CD14-positive monocyte (primary cell): Measurements from ENCODE around the gene ZMAT2. TPM values are rescaled to one million over a fixed set of nuclear protein-coding genes. Genes with fewer than 3 reads are reported as not detected.

Source experiments
- DNase-seq, 3 donors: peaks; one replicate each; pipeline ENCODE4 v3.0.0-alpha.2; 2011 to 2022
- H2AFZ ChIP-seq: 2 replicates; pipeline ENCODE4 v1.6.0; 2012; ENCODE audit warnings: mild to moderate bottlenecking, low read depth, low read length, inconsistent platforms; ENCODE audit not compliant: insufficient read depth, poor library complexity, severe bottlenecking
- H3K27ac ChIP-seq, 2 donors: 1 replicate in 1 of 2; 2 replicates in 1 of 2; pipeline ENCODE4 v1.5.1; 2012 to 2013; ENCODE audit warnings: low read length in 2 of 2, control low read depth in 1 of 2, inconsistent platforms in 1 of 2, low read depth in 1 of 2, mild to moderate bottlenecking in 1 of 2
- H3K27me3 ChIP-seq, 2 donors: one replicate each; pipeline versions ENCODE4 v1.6.0 to v1.6.1; 2011 to 2013; ENCODE audit warnings: low read length in 2 of 2; ENCODE audit not compliant: control insufficient read depth in 2 of 2, insufficient read depth in 2 of 2
- H3K36me3 ChIP-seq, 2 donors: replicated peaks in 1 of 2; 1 replicate in 1 of 2; 2 replicates in 1 of 2; pipeline versions ENCODE4 v1.5.1 to v1.6.1; 2012 to 2013; ENCODE audit warnings: low read length in 2 of 2, control low read depth in 1 of 2, inconsistent platforms in 1 of 2, mild to moderate bottlenecking in 1 of 2; ENCODE audit not compliant: insufficient read depth in 2 of 2, control insufficient read depth in 1 of 2
- H3K4me1 ChIP-seq, 2 donors: 1 replicate in 1 of 2; 2 replicates in 1 of 2; pipeline versions ENCODE4 v1.5.1 to v1.6.1; 2012 to 2013; ENCODE audit warnings: low read length in 2 of 2, control low read depth in 1 of 2, inconsistent platforms in 1 of 2, mild to moderate bottlenecking in 1 of 2, moderate library complexity in 1 of 2; ENCODE audit not compliant: insufficient read depth in 2 of 2, control insufficient read depth in 1 of 2
- H3K4me2 ChIP-seq: replicated peaks from 2 replicates; pipeline ENCODE3; 2012; ENCODE audit warnings: low read length, moderate library complexity, mild to moderate bottlenecking; ENCODE audit not compliant: poor library complexity, severe bottlenecking; ENCODE audit errors: extremely low read depth
- H3K4me3 ChIP-seq, 3 experiments: fragments of 200-600 bp in 1 of 3; sonication (generic) in 1 of 3; replicated peaks in 1 of 3; 1 replicate in 2 of 3; 2 replicates in 1 of 3; pipeline ENCODE4 v1.5.1; 2011 to 2013; ENCODE audit warnings: low read length in 3 of 3, mild to moderate bottlenecking in 3 of 3, control low read depth in 2 of 3, low read depth in 2 of 3, inconsistent platforms in 1 of 3, moderate library complexity in 1 of 3
- H3K79me2 ChIP-seq: 2 replicates; pipeline ENCODE4 v1.6.0; 2012; ENCODE audit warnings: mild to moderate bottlenecking, control low read depth, inconsistent platforms, low read length, moderate library complexity; ENCODE audit not compliant: insufficient read depth
- H3K9ac ChIP-seq: 2 replicates; pipeline ENCODE4 v1.6.0; 2017; ENCODE audit warnings: low read length, mild to moderate bottlenecking; ENCODE audit not compliant: insufficient read depth, poor library complexity, severe bottlenecking
- H3K9me3 ChIP-seq, 2 donors: replicated peaks in 1 of 2; 1 replicate in 1 of 2; 2 replicates in 1 of 2; pipeline versions ENCODE4 v1.5.1 to v1.6.1; 2012 to 2013; ENCODE audit warnings: low read length in 2 of 2, control low read depth in 1 of 2; ENCODE audit not compliant: control insufficient read depth in 1 of 2, insufficient read depth in 1 of 2
- H4K20me1 ChIP-seq: 2 replicates; pipeline ENCODE4 v1.6.0; 2012; ENCODE audit warnings: mild to moderate bottlenecking, low read length, control low read depth, moderate library complexity; ENCODE audit not compliant: insufficient read depth
- H3K27ac Mint-ChIP-seq, 7 donors: one replicate each; pipeline ENCODE4 v1.8.0; 2020; ENCODE audit warnings: mild to moderate bottlenecking in 7 of 7, mixed read lengths in 7 of 7, moderate library complexity in 6 of 7, inconsistent platforms in 2 of 7
- H3K27me3 Mint-ChIP-seq, 3 donors: one replicate each; pipeline ENCODE4 v1.8.0; 2021 to 2022; ENCODE audit warnings: low read depth in 3 of 3, mild to moderate bottlenecking in 3 of 3, mixed read lengths in 3 of 3, moderate library complexity in 3 of 3, inconsistent platforms in 1 of 3
- H3K36me3 Mint-ChIP-seq, 2 donors: one replicate each; pipeline ENCODE4 v1.8.0; 2020; ENCODE audit warnings: mixed read lengths in 2 of 2, inconsistent platforms in 1 of 2, mild to moderate bottlenecking in 1 of 2
- H3K4me1 Mint-ChIP-seq: one replicate; pipeline ENCODE4 v1.8.0; 2020; ENCODE audit warnings: mild to moderate bottlenecking, mixed read lengths
- H3K4me3 Mint-ChIP-seq, 2 donors: one replicate each; pipeline ENCODE4 v1.8.0; 2020; ENCODE audit warnings: mild to moderate bottlenecking in 2 of 2, mixed read lengths in 2 of 2, moderate library complexity in 1 of 2
- H3K9me3 Mint-ChIP-seq, 7 donors: one replicate each; pipeline ENCODE4 v1.8.0; 2020 to 2022; ENCODE audit warnings: mixed read lengths in 7 of 7, mild to moderate bottlenecking in 6 of 7, moderate library complexity in 6 of 7, inconsistent platforms in 2 of 7
- WGBS: methylation state at CpG from one replicate; pipeline ENCODE4 v1.1.5; 2013; ENCODE audit warnings: missing lambda C conversion rate; ENCODE audit not compliant: insufficient coverage; 5-methylcytosine and 5-hydroxymethylcytosine counted together
- intact Hi-C, 2 donors: fragments of 100-400 bp; cut with micrococcal nuclease; formaldehyde crosslinking; loops; one replicate each; pipeline versions ENCODE4 v1.15.0 to v1.15.1; 2023
- polyA plus RNA-seq, 3 donors: library from polyadenylated mRNA; depleted of rRNA in 1 of 3; unstranded in 2 of 3; stranded (reverse) in 1 of 3; fragments of 300-500 nt in 2 of 3; fragments of >200 nt in 1 of 3; fragmentation: Illumina TruSeq in 2 of 3; gene quantifications; 1 replicate in 2 of 3; 2 replicates in 1 of 3; pipeline ENCODE4 v1.2.3, GENCODE V29; 2012 to 2021
- TF ChIP-seq, protein P1 (sequence below): fragments of 200-600 bp; IDR thresholded peaks from one replicate; pipeline ENCODE4 v1.8.0; 2022; ENCODE audit warnings: antibody characterized with exemption, mild to moderate bottlenecking

ZMAT2 gene
- polyA plus RNA-seq, 3 donors: 22.5 to 59.5 (median 52.5) TPM

DNA sequence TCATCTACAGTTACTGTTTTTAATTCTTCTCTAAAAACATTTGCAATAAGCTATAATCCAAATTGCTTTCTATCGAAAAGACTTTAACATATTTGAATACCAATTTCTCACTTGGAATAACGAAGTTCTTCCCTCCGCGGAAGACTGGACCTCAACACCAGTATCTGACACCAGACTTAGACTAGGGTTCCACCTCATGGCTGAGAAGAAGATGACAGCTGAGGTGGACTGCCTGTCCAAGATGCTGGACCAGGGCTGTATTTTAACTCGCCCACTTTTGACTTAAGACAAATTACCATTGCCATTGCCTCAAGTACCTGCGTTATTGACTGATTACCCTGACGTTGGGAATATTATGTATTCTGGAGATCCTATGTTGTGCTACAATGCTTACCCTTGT, 34.1 kb downstream of the ZMAT2 start:
- Histone ChIP-seq H3K4me3 (no peak overlapping the region), H3K79me2 (no peaks in the 10 kb centered on the region), H3K4me1 (no peaks in the 10 kb centered on the region), H3K27me3 (peaks cover 0 to 11% of the 10 kb centered on the region in 2 donors), H3K9me3 (peaks cover 7 to 10% of the 10 kb centered on the region in 2 donors), H4K20me1 (no peaks in the 10 kb centered on the region), H3K9ac (no peak overlapping the region), H2AFZ (no peak overlapping the region), H3K4me2 (no peak overlapping the region), H3K27ac (no peak overlapping the region), H3K36me3 (no peaks in the 10 kb centered on the region)
- Mint-ChIP-seq H3K4me3 (no peak overlapping the region), H3K4me1 (no peaks in the 10 kb centered on the region), H3K27ac (no peak overlapping the region), H3K36me3 (no peaks in the 10 kb centered on the region), H3K27me3 (peaks cover 2 to 8% (median 6%) of the 10 kb centered on the region in 3 donors), H3K9me3 (peaks cover 9 to 22% (median 19%) of the 10 kb centered on the region in 7 donors)
- TF ChIP-seq, protein P1, sequence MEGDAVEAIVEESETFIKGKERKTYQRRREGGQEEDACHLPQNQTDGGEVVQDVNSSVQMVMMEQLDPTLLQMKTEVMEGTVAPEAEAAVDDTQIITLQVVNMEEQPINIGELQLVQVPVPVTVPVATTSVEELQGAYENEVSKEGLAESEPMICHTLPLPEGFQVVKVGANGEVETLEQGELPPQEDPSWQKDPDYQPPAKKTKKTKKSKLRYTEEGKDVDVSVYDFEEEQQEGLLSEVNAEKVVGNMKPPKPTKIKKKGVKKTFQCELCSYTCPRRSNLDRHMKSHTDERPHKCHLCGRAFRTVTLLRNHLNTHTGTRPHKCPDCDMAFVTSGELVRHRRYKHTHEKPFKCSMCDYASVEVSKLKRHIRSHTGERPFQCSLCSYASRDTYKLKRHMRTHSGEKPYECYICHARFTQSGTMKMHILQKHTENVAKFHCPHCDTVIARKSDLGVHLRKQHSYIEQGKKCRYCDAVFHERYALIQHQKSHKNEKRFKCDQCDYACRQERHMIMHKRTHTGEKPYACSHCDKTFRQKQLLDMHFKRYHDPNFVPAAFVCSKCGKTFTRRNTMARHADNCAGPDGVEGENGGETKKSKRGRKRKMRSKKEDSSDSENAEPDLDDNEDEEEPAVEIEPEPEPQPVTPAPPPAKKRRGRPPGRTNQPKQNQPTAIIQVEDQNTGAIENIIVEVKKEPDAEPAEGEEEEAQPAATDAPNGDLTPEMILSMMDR: peak; percentile 18
- intact Hi-C loops: no loop called here
- WGBS: 73% methylated on average over 3 of the region's 7 CpGs
- DNase-seq: no peak

GRCh38 chr5:140737486-140737885, 37.2 kb downstream of the ZMAT2 start:
- no peak for DNase-seq
- no peaks in the 10 kb centered on the region for H3K79me2 ChIP-seq
- intact Hi-C loops: no loop called here
- no peaks in the 10 kb centered on the region for H3K4me1 ChIP-seq
- Mint-ChIP-seq H3K27ac (no peak overlapping the region), H3K4me3 (no peak overlapping the region), H3K36me3 (no peaks in the 10 kb centered on the region), H3K9me3 (peaks cover 20 to 42% (median 34%) of the 10 kb centered on the region in 7 donors), H3K4me1 (no peaks in the 10 kb centered on the region), H3K27me3 (peaks cover 0 to 6% (median 2%) of the 10 kb centered on the region in 3 donors)
- peaks cover 0 to 6% of the 10 kb centered on the region in 2 donors for H3K27me3 ChIP-seq
- H3K9ac ChIP-seq: no peak overlapping the region
- no peaks in the 10 kb centered on the region for H3K36me3 ChIP-seq
- no CpG with 5 or more reads among the region's 1 CpG for WGBS
- no peaks in the 10 kb centered on the region for H4K20me1 ChIP-seq
- no peak overlapping the region for H3K4me2 ChIP-seq
- TF ChIP-seq, protein P1: no peak
- H3K27ac ChIP-seq: no peak overlapping the region
- peaks cover 21 to 27% of the 10 kb centered on the region in 2 donors for H3K9me3 ChIP-seq
- no peak overlapping the region for H3K4me3 ChIP-seq
- no peak overlapping the region for H2AFZ ChIP-seq
